ENCODE results near the gene LAMC3.
A peak's percentile ranks its signal among the peaks of the same experiment; 100 is the strongest.

The LAMC3 gene

DNA sequence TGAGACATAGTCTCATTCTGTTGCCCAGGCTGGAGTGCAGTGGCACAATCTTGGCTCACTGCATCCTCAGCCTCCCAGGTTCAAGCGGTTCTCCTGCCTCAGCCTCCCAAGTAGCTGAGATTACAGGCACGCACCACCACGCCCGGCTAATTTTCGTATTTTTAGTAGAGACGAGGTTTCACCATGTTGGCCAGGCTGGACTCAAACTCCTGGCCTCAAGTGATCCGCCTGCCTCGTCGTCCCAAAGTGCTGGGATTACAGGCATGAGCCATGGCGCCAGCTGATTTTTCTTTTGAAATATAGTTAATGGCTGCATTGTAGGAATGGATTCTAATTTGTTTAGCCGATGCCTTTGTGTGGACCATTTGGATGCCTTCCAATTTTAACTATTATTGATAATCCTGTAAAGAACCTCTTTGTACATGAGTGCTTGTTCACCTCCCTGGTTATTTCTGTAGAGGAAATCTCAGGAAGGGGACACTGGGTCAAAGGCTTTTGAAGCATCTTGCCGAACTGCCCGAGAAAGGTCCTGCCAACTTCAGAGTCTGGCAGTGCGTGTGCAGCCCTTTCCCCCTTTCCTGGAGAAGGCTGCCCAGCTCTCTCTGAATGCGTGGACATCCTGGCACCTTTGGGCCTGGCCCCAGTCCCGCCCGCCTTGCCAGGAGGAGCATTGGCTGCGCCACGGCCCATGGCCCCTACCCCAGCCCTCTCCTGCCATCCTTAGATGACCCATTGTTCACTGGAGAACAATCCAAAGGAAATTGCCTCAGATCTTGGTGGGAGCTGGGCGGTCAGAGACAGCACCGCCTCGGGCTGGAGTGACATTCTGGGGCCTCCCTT is 107.5 kb downstream of the LAMC3 start:
- TF ChIP-seq, protein P1, sequence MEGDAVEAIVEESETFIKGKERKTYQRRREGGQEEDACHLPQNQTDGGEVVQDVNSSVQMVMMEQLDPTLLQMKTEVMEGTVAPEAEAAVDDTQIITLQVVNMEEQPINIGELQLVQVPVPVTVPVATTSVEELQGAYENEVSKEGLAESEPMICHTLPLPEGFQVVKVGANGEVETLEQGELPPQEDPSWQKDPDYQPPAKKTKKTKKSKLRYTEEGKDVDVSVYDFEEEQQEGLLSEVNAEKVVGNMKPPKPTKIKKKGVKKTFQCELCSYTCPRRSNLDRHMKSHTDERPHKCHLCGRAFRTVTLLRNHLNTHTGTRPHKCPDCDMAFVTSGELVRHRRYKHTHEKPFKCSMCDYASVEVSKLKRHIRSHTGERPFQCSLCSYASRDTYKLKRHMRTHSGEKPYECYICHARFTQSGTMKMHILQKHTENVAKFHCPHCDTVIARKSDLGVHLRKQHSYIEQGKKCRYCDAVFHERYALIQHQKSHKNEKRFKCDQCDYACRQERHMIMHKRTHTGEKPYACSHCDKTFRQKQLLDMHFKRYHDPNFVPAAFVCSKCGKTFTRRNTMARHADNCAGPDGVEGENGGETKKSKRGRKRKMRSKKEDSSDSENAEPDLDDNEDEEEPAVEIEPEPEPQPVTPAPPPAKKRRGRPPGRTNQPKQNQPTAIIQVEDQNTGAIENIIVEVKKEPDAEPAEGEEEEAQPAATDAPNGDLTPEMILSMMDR (IDR thresholded peaks at IDR 0.05; ENCODE audit: borderline replicate concordance, control extremely low read depth, extremely low read depth, insufficient read depth, missing control alignments), result no peak
- in situ Hi-C loops (cut with MboI; ENCODE audit: low sequenced_read_pairs, unreplicated experiment), result no loop called here
- no peak for DNase-seq (ENCODE audit: low spot score)

DNA sequence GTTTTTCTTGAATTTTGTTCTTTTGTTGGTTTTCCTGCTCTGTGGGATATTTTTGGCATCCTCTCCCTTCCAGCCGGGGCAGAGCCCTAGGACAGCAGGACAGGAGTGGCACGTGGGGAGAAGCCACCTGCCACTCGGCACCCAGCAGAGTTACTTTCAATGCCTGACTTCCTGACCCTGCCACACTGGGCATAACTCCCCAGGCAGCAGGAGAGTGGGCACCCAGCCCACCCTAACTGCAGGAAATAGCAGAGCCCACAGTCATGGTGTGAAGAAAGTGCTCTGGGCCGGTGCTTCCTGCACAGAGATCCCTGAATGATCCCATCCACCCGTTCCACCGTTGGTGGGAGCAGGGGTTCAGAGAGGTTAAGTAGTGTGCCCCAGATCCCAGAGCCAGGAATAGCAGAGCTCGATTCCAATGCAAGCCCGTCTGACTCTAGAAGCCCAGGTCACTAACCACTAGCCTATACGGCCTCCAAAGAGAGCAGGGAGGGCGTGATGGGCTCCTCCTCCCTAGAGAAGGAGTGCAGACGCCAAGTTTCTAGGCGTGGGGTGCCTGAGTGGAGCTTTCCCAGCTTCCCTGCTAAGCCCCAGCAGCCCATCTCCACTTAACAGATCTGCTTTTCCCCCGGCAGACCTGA is 108.3 kb downstream of the LAMC3 start:
- in situ Hi-C loops (cut with MboI; ENCODE audit: low sequenced_read_pairs, unreplicated experiment), result no loop called here
- peak; percentile 8 for DNase-seq (ENCODE audit: low spot score)

GRCh38 chr9:131117762-131118145 is 108.8 kb downstream of the LAMC3 start:
- in situ Hi-C loops (cut with MboI; ENCODE audit: low sequenced_read_pairs, unreplicated experiment), result no loop called here
- TF ChIP-seq, protein P1 (IDR thresholded peaks at IDR 0.05; ENCODE audit: borderline replicate concordance, control extremely low read depth, extremely low read depth, insufficient read depth, missing control alignments), result no peak
- DNase-seq (ENCODE audit: low spot score), result no peak

More for the DNA sequence above, 108.3 kb downstream of the LAMC3 start:
- TF ChIP-seq, protein P1 (IDR thresholded peaks at IDR 0.05; ENCODE audit: borderline replicate concordance, control extremely low read depth, extremely low read depth, insufficient read depth, missing control alignments), result no peak

GRCh38 chr9:131119600-131119999 is 110.6 kb downstream of the LAMC3 start:
- in situ Hi-C loops (cut with MboI; ENCODE audit: low sequenced_read_pairs, unreplicated experiment), result no loop called here
- no peak for DNase-seq (ENCODE audit: low spot score)
- TF ChIP-seq, protein P1 (IDR thresholded peaks at IDR 0.05; ENCODE audit: borderline replicate concordance, control extremely low read depth, extremely low read depth, insufficient read depth, missing control alignments), result no peak

GRCh38 chr9:131120620-131121228 is 111.8 kb downstream of the LAMC3 start:
- in situ Hi-C loops (cut with MboI; ENCODE audit: low sequenced_read_pairs, unreplicated experiment), result no loop called here
- no peak for DNase-seq (ENCODE audit: low spot score)
- TF ChIP-seq, protein P1 (IDR thresholded peaks at IDR 0.05; ENCODE audit: borderline replicate concordance, control extremely low read depth, extremely low read depth, insufficient read depth, missing control alignments), result no peak

- TF ChIP-seq, protein P1 (IDR thresholded peaks at IDR 0.05; ENCODE audit: borderline replicate concordance, control extremely low read depth, extremely low read depth, insufficient read depth, missing control alignments), result no peak
- no peak for DNase-seq (ENCODE audit: low spot score)
- in situ Hi-C loops (cut with MboI; ENCODE audit: low sequenced_read_pairs, unreplicated experiment), result no loop called here
Observed at GRCh38 chr9:131121346-131121745, 112.4 kb downstream of the LAMC3 start.
